Testis (tissue), 2 donors: Measurements from ENCODE around the gene SPINK4.

Experiments used
- CTCF ChIP-seq, 3 experiments: fragments of 450-650 bp in 2 of 3; fragments of 200-600 bp in 1 of 3; sonication (generic) in 1 of 3; IDR thresholded peaks; one replicate each; pipeline ENCODE4 v1.5.1; 2016 to 2019; ENCODE audit warnings: antibody characterized with exemption in 3 of 3, mild to moderate bottlenecking in 2 of 3, moderate library complexity in 1 of 3
- POLR2A ChIP-seq: fragments of 450-650 bp; IDR thresholded peaks from one replicate; pipeline ENCODE4 v1.6.1; 2017; ENCODE audit warnings: antibody characterized with exemption, mild to moderate bottlenecking, moderate library complexity

- TF ChIP-seq CTCF (IDR thresholded peaks at IDR 0.05) (peak; percentile 82 to 94 (median 93)), POLR2A (no peak)
Measured at GRCh38 chr9:33225319-33226147, 14.4 kb upstream of the SPINK4 start.
